GM21717 (cell line): ENCODE data around the gene RNF145.
"Not testable (repeated sequence)": the region's sequence is repeated elsewhere in the genome, so short reads cannot be mapped to it uniquely, and the experiment has no call there.

Experiments
- ATAC-seq: cut with Tn5 transposase; IDR thresholded peaks from one replicate; pipeline ENCODE4 v1.9.1; 2021; ENCODE audit warnings: mild to moderate bottlenecking, moderate library complexity; ENCODE audit not compliant: unreplicated experiment

RNF145 gene, protein sequence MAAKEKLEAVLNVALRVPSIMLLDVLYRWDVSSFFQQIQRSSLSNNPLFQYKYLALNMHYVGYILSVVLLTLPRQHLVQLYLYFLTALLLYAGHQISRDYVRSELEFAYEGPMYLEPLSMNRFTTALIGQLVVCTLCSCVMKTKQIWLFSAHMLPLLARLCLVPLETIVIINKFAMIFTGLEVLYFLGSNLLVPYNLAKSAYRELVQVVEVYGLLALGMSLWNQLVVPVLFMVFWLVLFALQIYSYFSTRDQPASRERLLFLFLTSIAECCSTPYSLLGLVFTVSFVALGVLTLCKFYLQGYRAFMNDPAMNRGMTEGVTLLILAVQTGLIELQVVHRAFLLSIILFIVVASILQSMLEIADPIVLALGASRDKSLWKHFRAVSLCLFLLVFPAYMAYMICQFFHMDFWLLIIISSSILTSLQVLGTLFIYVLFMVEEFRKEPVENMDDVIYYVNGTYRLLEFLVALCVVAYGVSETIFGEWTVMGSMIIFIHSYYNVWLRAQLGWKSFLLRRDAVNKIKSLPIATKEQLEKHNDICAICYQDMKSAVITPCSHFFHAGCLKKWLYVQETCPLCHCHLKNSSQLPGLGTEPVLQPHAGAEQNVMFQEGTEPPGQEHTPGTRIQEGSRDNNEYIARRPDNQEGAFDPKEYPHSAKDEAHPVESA

DNA sequence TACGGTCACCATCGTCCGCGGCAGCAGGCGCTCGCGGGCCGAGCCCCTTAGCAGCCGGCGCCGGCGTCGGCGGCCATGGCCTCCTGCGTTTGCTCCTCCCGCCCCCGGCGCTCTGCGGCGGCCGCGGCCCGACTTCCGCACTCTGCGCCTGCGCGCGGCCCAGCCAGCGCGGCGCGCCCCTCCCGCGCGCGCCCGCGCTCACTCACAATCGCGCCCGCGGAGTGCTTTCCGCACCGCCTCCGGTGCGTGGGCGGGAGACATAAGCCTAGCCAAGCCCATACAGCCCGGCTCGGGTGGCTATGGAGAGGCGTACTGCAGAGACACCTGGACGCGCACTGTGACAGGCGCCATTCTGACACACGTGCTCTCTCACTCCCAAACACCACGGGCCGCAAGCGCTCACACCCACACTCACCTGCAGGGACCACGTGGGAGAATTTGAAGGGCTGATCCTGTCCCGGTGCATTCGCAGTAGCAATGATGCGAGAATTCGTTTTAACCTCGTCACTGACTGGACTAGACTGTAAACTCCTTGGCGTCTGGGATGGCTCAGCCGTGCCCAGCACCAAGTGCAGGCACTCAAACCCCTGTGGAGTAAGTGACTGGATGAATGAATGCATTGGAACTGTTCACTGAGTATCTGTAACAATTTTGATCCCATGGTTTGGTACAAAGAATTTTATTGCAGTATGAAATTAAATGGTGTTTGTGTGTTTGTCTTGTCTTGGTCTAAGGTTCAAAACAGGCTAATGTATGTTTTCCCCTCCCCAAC, at the start of gene RNF145:
Gene RNF145, minus strand, starts transcription at position 116 of the 772 bp plus-strand sequence. CDS start 5,936 bp downstream, outside the sequence.
- ATAC-seq, result peak; percentile 76

DNA sequence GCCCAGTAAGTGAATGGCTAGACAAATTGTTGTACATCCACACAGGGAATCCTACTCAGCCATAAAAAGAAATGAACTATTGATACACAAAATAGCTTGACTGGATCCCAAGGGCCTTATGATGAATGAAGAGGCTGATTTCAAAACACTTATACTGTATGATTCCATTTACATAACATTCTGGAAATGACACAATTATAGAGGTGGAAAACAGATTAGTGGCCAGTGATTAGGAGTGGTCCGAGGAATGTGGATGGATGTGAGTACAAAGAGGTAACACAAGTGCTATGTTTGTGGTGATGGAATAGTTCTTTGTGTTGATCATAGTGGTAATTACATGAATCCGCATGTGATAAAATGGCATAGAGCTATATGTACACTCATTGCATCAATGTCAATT, 49.0 kb upstream of the RNF145 start:
- ATAC-seq, result no peak

DNA sequence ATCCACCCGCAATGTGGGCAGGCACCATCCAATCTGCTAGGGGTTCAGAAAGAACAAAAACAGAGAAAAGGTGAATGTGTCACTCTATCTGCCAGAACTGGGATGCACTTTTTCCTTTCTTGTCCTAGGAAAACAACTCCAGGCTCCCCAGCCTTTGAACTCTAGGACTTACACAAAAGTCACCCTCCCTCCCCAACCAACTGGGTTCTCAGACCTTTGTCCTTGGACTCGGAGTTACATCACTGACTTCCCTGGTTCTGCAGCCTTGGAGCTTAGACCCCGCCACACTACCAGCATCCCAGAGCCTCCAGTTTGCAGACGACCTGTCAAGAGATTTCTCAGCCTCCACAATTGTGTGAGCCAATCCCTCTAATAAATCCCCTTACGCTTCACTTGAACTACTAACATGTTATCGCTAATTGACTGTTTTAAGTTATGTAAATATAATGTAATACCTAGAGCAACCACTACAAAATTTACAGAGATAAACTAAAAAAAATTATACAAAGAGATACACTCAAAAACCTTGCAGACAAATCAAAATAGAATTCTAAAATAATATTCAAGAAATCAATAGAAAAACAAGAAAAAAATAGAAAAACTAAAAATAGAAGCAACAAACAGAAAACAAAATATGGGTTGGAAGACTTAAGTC, 48.4 kb upstream of the RNF145 start:
- no peak for ATAC-seq

DNA sequence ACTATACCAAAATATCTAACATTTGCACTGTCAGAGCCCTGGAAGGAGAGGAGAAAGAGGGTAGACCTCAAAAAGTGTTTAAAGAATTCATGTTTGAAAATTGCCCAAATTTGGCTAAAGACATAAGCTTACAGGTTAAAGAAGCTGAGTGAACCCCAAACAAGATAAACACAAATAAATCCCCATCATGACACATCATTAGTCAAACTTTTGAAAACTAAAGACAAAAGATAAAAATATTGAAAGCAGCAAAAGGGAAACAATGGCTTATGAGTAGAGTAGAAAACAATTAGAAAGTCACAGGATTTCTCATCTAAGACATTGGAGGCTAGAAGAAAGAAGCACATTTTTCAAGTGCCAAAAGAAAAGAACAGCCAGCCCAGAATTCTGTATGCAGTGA, 47.7 kb upstream of the RNF145 start:
- no peak for ATAC-seq

DNA sequence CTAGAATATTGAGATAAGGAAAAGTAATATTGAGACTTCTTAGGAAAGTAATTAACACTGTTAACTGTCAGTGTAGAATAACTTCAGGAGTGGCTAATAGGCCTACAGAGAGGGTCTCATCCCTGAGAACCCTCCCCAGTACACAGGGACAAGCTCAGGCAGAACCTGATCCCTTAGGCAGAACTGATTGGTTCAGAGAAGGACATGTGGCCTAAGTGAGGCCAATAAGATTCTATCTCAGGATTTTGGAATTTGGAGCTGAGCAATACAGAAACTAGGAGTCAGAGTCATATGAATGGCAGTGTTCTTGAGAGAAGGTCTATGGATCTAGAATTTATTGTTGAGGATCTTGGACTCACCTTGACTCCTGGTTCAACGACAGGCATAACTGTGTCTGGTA, 42.8 kb upstream of the RNF145 start:
- no peak for ATAC-seq

DNA sequence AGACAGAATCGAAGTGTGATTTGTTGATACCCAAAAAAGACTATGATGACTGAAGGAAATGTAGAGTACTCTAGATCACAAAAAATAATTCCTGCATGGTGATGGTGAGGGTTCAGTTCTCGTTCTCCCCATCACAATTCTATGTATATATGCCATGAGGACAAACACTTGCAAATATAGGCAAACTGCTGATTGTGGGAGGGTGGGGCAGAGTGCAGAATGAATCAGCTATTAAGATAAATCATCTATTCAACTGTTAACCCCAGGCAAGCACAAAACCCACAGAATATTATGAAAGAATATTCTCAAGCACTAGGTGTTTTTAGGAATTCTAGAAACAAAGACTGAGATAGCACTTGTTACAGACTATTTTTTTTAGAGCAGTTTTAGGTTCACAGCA, 39.8 kb upstream of the RNF145 start:
- ATAC-seq, result no peak

DNA sequence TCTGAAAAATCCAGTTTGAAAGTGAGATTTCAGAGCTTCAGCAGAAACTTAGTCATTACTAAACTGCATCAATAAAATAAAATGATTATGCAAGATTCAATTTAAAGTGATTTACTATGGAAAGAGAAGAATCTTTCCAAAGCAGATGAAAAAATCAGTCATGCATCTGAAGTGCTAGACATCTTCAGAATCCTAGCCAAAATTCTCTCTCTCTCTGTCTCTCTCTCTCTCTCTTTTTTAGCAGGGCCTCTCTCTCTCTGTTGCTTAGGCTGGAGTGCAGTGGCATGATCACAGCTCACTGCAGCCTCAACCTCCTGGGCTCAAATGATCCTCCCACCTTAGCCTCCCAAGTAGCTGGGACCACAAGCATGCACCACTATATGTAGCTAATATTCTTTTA, 35.5 kb upstream of the RNF145 start:
- no peak for ATAC-seq

DNA sequence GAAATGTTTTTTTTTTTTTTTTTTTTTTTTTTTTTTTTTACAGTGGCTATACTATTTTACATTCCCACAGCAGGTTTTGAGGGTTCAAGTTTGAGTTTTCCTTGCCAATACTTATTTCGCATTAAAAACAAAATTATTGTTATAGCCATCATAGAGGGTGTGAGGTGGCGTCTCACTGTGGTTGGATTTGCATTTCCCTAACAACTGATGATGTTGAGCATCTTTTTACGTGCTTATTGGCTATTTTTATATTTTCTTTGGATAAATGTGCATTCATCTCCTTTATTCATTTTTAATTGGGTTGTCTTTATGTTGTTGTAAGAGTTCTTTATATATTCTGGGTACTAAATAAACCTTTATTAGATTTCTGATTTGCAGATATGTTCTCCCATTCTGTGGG, 34.8 kb upstream of the RNF145 start:
- no peak for ATAC-seq

DNA sequence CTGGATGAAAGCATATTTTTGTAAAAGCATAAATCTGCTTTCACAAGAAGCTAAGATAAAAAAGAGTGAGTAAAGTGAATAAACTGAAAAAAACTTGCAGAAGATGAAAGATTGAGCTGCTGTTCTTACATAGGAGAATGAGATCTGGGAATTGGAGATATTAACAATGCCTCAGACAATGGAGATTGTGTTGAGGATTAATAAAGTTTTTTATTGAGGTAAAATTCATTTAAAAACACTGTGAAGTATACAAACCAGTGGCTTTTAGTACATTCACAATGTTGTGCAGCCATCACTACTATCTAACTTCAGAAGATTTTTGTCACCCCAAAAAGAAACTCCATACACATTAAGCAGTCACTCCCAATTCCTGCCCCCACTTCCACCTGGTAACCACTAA, 34.0 kb upstream of the RNF145 start:
- no peak for ATAC-seq

DNA sequence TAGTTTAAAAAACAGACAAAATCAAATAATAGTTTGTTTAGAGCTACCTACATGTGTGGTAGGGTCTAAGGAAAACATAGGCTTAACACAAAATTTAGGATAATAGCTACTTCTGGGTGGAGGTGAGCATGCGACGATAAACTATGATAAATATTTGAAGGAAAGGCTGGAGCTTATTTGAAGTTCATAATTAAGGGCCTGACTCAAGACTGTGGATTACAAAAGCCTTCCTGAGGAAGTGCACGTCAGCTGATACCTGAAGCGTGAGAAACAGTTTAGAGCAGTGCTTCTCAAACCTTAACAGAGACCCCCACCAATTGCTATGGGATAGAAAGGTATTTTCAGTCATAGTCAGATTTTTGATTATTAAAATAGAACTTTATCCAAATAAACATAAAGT, 33.3 kb upstream of the RNF145 start:
- ATAC-seq, result no peak

DNA sequence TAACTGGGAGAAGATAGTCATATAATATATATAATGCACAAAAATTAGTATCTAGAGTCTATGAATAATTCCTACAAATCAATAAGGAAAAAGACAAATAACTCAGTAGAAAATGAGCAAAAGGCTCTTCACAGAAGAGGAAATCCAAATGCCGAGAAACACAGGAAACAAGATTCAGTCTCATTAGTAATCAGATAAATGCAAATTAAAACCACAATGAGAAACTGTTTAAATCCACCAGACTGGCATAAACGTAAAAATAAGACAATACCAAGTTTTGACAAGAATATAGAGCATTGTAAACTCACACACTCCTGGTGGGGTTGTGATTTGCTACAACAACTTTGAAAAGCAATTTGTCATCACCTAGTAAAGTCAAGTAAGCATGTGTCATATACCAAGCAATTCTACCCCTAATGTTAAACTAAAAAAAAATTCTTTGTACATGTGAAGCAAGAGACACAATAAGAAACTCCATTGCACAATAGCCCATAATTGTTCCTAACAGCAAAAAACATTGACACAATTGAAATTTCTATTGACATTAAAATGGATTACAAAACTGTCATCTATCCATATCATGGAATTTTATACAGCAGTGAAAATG, 32.7 kb upstream of the RNF145 start:
- ATAC-seq, result no peak

DNA sequence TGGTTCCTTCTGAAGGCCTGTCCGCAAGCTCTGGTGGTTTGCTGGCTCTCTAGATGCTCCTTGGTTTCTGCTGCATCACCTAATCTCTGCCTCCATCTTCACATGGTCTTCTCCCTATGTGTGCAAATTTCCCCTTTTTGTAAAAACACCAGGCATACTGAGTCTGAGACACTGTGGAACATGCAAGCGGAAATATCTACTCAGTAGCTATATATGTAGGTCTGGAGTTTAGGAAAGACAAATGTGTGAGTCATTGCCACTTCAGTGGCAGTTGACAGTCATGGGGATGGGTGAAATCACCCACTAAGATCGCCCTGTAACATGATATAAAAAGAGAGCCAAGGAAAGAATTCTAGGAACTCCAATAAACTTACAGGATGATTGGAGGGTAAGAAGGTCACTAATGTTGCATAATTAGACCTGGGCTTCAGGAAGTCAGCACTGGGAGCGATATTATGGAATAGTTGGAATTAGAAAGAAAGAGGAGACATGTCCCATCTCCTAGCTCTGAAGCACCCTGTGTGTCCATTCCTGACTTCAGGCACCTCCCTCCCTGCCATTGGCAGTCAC, 31.0 kb upstream of the RNF145 start:
- ATAC-seq, result no peak

DNA sequence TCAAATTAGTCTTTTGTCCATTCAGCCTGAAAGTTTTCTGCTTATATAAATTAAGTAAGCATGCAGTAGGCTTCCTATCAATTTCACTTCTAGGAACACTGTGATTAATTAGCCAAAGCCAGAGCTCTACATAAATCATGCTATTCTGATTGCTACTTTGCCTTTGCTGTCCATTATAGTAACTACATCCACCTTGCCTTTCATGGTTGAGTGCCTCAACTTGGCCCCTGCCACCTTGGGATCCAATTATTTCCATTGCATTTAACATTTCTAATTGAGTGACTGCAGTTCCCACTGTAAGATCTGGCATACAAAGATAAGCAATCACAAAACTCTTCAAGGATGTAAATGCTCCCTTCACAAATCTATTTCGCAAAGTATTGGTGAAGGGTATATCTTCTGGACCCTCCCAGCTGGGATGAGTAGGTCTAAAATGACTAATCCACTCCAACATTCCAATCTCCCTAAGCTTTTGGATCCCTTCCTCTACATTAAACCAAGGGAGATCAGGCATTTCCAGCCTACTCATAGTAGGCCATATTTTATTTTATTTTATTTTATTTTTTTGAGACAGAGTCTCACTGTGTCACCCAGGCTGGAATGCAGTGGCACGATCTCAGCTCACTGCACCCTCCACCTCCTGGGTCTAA, 26.6 kb upstream of the RNF145 start:
- ATAC-seq, result not testable (repeated sequence)

DNA sequence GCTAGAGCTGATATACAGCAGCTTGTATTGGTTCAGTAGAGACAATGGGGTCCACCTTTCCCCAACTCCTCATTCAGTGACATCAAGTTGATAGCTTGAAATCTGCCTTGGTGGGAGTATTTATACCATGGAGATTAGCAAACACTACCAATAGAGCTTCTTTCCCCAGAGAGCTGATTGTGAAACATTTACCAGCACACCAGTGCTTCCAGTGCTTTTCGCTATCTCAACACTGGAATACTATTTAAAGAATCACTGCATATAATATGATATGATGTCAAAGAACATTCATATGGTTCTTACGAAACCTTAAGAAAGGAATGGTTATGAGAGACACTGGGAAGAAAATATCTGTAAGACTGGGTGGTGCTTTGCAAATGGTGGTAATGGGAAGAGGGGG, 21.8 kb upstream of the RNF145 start:
- no peak for ATAC-seq

DNA sequence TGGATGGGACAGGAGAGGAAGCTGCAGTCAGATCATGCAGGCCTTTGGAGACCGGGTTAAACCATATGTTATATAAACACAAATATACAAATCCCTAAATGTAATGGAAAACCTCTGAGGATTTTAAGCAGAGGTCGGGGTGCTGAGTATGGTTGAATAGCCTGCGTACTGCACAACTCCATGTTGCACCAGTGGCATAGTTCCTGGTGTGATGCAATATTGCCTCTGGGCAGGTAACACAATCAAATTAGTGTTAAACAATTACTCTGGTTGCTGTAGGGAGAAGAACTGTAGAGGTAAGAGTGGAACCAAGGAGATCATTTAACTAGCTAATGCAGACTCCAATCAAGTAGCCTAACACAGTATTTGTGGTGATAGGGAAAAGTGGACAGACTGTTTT, 21.3 kb upstream of the RNF145 start:
- ATAC-seq, result no peak

DNA sequence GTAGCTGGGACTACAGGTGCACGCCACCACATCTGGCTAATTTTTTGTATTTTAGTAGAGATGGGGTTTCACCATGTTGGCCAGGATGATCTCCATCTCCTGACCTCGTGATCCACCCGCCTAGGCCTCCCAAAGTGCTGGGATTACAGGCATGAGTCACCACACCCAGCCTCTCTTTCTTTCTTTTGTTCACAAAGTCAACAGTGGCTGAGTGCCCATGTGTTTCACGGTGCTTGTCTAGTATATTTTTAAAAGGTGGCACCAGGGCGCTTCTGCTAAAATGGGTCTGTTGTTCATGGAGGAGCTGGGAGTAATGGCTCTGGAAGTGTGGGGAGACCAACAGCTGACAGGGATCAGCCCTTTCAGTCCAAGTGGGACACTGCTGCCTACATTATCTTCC, 18.7 kb upstream of the RNF145 start:
- not testable (repeated sequence) for ATAC-seq

DNA sequence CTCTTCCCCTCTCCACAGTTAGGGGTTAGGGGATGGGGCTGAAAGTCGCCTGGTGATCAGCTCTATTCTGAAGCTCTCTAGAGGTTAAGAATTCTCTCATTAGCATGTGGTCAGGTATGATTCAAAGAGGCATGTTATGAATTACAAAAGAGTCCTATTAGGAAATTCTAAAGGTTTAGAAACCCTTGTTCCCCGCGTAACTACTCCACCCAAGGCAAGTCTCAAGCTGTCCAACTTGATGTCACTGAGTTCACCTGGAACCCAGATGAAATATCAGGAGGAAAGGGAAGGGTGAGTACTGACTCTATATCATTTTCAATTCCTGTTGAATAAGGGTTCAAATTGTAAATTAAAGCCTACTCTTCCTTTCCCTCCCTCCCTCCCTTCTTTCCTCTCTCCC, 18.1 kb upstream of the RNF145 start:
- ATAC-seq, result no peak

DNA sequence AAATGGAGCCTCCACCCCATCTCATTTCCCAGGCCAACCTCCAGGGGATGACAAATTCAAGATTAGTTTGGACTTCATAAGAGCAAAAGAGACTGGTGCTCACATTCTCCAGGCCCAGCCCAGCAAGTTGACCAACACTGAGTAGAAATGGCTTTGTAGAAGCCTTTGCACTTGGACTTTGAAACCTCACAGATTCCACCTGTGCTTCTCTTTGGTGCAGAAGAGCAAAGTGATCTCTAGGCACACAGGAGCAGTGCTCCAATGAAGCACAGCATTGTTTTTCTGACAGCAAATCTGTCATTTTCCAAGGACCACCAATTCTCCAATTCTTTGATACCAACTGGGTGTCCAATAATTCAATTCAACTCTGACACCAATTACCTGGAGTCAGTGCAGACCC, 17.1 kb upstream of the RNF145 start:
- ATAC-seq, result no peak

DNA sequence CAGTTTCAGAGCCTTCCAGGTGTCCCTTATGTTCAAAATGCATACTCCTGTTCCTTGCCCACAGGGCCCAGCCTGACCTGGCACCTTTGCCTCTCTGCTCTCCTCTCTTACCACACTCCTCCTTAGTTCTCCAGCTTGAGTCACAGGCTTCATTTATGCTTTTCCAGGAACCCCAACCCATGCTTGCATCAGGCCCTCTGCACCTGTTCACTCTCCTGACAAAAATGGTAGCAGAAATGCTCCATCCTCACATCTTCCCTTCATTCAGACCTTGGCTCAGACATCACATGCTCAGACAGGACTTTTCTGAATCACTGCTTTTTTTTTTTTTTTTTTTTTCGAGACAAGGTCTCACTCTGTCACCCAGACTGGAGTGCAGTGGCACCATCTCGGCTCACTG, 15.1 kb upstream of the RNF145 start:
- ATAC-seq, result no peak

DNA sequence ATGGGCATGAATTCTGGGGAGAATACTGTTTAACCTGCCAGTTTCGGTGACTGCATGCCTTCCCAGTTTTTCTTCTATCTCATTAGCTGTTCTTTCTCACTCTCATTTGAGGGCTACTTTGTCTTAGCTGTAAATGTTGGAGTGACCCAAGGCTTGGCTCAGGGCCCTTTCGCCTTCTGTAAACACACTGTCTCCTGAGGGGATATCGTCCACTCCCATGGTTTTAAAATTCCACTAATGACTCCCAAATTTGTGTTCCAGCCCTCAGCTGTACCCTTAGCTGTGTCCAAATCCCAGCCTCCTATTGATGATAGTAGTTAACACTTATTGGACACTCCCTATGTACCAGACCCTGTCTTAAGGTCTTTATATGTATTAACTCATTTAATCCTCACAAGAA, 14.1 kb upstream of the RNF145 start:
- no peak for ATAC-seq
